Body of pancreas (tissue), 4 donors: ENCODE results near the gene CDH15. TPM values are rescaled to one million over a fixed set of nuclear protein-coding genes. Genes with fewer than 3 reads are reported as not detected.
A peak's percentile ranks its signal among the peaks of the same experiment; 100 is the strongest.

Source experiments
- ATAC-seq: fragments of 150-250 bp; one replicate; pipeline ENCODE4 v1.9.1; 2016
- DNase-seq, 4 donors: peaks; one replicate each; pipeline ENCODE4 v3.0.0-alpha.2; 2019
- H3K27ac ChIP-seq, 4 donors: fragments of 200-600 bp; sonication (generic); 1 replicate in 3 of 4; 2 replicates in 1 of 4; pipeline versions ENCODE4 v1.5.1 to v1.6.1; 2016 to 2019; ENCODE audit warnings: mild to moderate bottlenecking in 1 of 4, mixed read lengths in 1 of 4, moderate library complexity in 1 of 4
- H3K27me3 ChIP-seq, 2 donors: fragments of 200-600 bp; sonication (generic); one replicate each; pipeline ENCODE4 v1.6.0; 2016; ENCODE audit warnings: mild to moderate bottlenecking in 1 of 2
- H3K36me3 ChIP-seq, 2 donors: fragments of 200-600 bp; sonication (generic); replicated peaks in 1 of 2; 2 replicates each; pipeline ENCODE4 v1.5.1; 2016; ENCODE audit warnings: low read depth in 2 of 2; ENCODE audit not compliant: insufficient read depth in 1 of 2
- H3K4me1 ChIP-seq: fragments of 200-600 bp; sonication (generic); one replicate; pipeline ENCODE4 v1.6.0; 2016
- H3K4me3 ChIP-seq, 2 donors: fragments of 200-600 bp; sonication (generic); 1 replicate in 1 of 2; 2 replicates in 1 of 2; pipeline ENCODE4 v1.5.1; 2016 to 2019
- H3K9me3 ChIP-seq, 3 donors: fragments of 200-600 bp; sonication (generic); 1 replicate in 2 of 3; 2 replicates in 1 of 3; pipeline ENCODE4 v1.5.1; 2016
- CTCF ChIP-seq, 7 experiments: fragments of 450-650 bp in 4 of 7; fragments of 200-600 bp in 3 of 7; sonication (generic) in 3 of 7; IDR thresholded peaks; one replicate each; pipeline ENCODE4 v1.5.1; 2016 to 2019; ENCODE audit warnings: antibody characterized with exemption in 7 of 7
- POLR2A ChIP-seq, 3 donors: fragments of 450-650 bp; IDR thresholded peaks; one replicate each; pipeline ENCODE4 v1.6.1; 2016; ENCODE audit warnings: antibody characterized with exemption in 3 of 3, mild to moderate bottlenecking in 2 of 3
- WGBS, 2 donors: methylation state at CpG; one replicate each; pipeline ENCODE4 v1.1.5; 2017; 5-methylcytosine and 5-hydroxymethylcytosine counted together
- intact Hi-C: fragments of 100-400 bp; cut with DNase I; formaldehyde crosslinking; loops from one replicate; pipeline ENCODE4 v1.15.1; 2023
- total RNA-seq, 2 donors: library from RNA; depleted of rRNA; stranded (reverse); fragments of >200 nt; gene quantifications; one replicate each; pipeline ENCODE4 v1.1.0, GENCODE V29; 2016

The CDH15 gene
- total RNA-seq, 2 donors from 2014 or later = 1.0 TPM; not detected in 1

DNA sequence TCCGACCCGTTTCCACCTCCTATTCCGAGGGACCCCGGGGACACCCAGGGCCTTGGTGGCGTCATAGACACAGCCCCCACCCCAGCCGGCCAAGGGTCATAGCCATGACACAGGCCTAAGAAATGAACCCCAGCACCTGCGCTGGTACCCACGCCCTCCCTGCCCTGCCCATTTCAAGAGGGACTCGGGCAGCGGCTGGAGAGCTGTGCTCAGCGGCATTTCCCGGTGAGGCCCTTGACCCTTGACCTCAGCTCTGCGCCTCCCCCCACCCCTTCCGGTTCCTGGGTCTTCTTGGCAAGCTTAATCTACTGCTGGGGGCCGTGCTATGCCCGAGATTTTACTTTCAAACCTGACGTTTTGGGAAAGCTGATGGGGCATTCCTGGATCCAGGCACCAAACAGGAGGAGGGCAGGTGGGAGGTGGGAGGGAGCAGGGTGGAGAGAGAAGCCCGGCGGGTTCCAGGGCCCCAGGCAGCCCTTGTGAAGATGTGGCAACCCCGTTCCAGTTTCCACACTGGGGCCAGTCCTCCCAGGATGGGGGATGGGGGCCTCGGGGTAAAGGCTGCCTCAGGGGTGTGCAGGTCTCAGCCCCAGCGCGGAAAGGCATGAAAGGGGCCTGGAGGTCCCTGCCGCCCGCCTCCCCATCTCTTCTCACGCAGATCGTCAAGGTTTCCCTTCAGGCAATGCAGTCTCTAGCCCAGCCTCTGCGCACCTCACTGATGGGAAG, 28.7 kb downstream of the CDH15 start, which contains the start of gene SLC22A31:
Gene SLC22A31 (minus strand): TSS at position 414 of the 726 bp plus-strand sequence. CDS start 36 bp downstream, at position 378.
- TF ChIP-seq POLR2A (IDR thresholded peaks at IDR 0.05) (no peak), CTCF (IDR thresholded peaks at IDR 0.05) (no peak)
- Histone ChIP-seq H3K27ac (no peak within 1 kb of the TSS), H3K36me3 (no peaks in the 10 kb centered on the region), H3K9me3 (no peaks in the 10 kb centered on the region), H3K4me1 (peaks cover 21% of the 10 kb centered on the region), H3K27me3 (peaks cover 0 to 12% of the 10 kb centered on the region in 2 donors), H3K4me3 (no peak within 1 kb of the TSS)
- WGBS, 2 donors = 18 to 28% methylated on average over 17 to 28 of the region's 28 CpGs
- intact Hi-C loops = no loop called here
- no peak for ATAC-seq
- peak in 1 of 4 donors; percentile 66 for DNase-seq

- peaks cover 0 to 12% of the 10 kb centered on the region in 2 donors for H3K27me3 ChIP-seq
- 6% methylated on average over 33 of the region's 58 CpGs; no CpG with 5 or more reads in 1 of the 2 donors for WGBS, 2 donors
- H3K27ac ChIP-seq = no peak overlapping the region
- TF ChIP-seq POLR2A (IDR thresholded peaks at IDR 0.05) (no peak), CTCF (IDR thresholded peaks at IDR 0.05) (no peak)
- intact Hi-C loops = no loop called here
- no peaks in the 10 kb centered on the region for H3K36me3 ChIP-seq
- ATAC-seq = peak; percentile 4
- H3K4me3 ChIP-seq = no peak overlapping the region
- no peak for DNase-seq
- H3K4me1 ChIP-seq = peaks cover 21% of the 10 kb centered on the region
- H3K9me3 ChIP-seq = no peaks in the 10 kb centered on the region
These were observed 29.4 kb downstream of the CDH15 start for GRCh38 chr16:89200850-89201411.

GRCh38 chr16:89201439-89202377, 30.2 kb downstream of the CDH15 start:
- Histone ChIP-seq H3K27me3 (peaks cover 0 to 12% of the 10 kb centered on the region in 2 donors), H3K4me3 (no peak overlapping the region), H3K27ac (no peak overlapping the region), H3K9me3 (no peaks in the 10 kb centered on the region), H3K4me1 (peaks cover 21% of the 10 kb centered on the region), H3K36me3 (no peaks in the 10 kb centered on the region)
- ATAC-seq = peak; percentile 90
- DNase-seq = peak; percentile 84 to 94 (median 92)
- intact Hi-C loops = no loop called here
- TF ChIP-seq POLR2A (IDR thresholded peaks at IDR 0.05) = peak in 1 of 3 donors; percentile 51
- no peak for TF ChIP-seq CTCF (IDR thresholded peaks at IDR 0.05)
- 3% methylated on average over 64 of the region's 111 CpGs; no CpG with 5 or more reads in 1 of the 2 donors for WGBS, 2 donors

- H3K9me3 ChIP-seq = no peaks in the 10 kb centered on the region
- H3K36me3 ChIP-seq = no peaks in the 10 kb centered on the region
- ATAC-seq (no peak), DNase-seq (no peak)
- intact Hi-C loops = no loop called here
- 36 to 74% methylated on average over 25 to 49 of the region's 49 CpGs for WGBS, 2 donors
- H3K27me3 ChIP-seq = peaks cover 0 to 12% of the 10 kb centered on the region in 2 donors
- no peak overlapping the region for H3K4me3 ChIP-seq
- no peak overlapping the region for H3K27ac ChIP-seq
- H3K4me1 ChIP-seq = peaks cover 21% of the 10 kb centered on the region
- TF ChIP-seq CTCF (IDR thresholded peaks at IDR 0.05) (no peak), POLR2A (IDR thresholded peaks at IDR 0.05) (no peak)
These were observed 31.1 kb downstream of the CDH15 start for GRCh38 chr16:89202422-89203215.
